Measurements from ENCODE around the gene FXYD5. TPM values are rescaled to one million over a fixed set of nuclear protein-coding genes. Genes with fewer than 3 reads are reported as not detected.
A peak's percentile ranks its signal among the peaks of the same experiment; 100 is the strongest.

The FXYD5 gene
- total RNA-seq, 1 donor from 2014 or later, result 144 TPM

GRCh38 chr19:35156673-35157014 lies 2.1 kb downstream of the FXYD5 start:
- TF ChIP-seq POLR2AphosphoS5 (IDR thresholded peaks at IDR 0.05; ENCODE audit: insufficient read depth in 1 of 2, low read depth in 1 of 2) (no peak), CTCF (IDR thresholded peaks at IDR 0.05) (no peak), POLR2A (IDR thresholded peaks at IDR 0.05) (no peak)
- Histone ChIP-seq H3K27me3 (no peaks in the 10 kb centered on the region), H3K9me3 (no peaks in the 10 kb centered on the region), H3K36me3 (peaks cover 0 to 38% of the 10 kb centered on the region in 2 donors), H3K4me3 (no peak overlapping the region), H3K4me1 (peaks cover 37% of the 10 kb centered on the region), H3K27ac (peak overlapping the region; percentile 90)
- intact Hi-C loops (cut with DNase I), result no loop called here
- no peak for DNase-seq (ENCODE audit: extremely low spot score in 2 of 2)

- intact Hi-C loops (cut with DNase I), result no loop called here
Observed at GRCh38 chr19:35157431-35157830, 2.9 kb downstream of the FXYD5 start.

GRCh38 chr19:35159606-35160005 lies 5.1 kb downstream of the FXYD5 start:
- no peak for TF ChIP-seq CTCF (IDR thresholded peaks at IDR 0.05)
- TF ChIP-seq POLR2A (IDR thresholded peaks at IDR 0.05), result no peak
- no peak for TF ChIP-seq POLR2AphosphoS5 (IDR thresholded peaks at IDR 0.05; ENCODE audit: insufficient read depth in 1 of 2, low read depth in 1 of 2)
- DNase-seq (ENCODE audit: extremely low spot score in 2 of 2), result no peak
- Histone ChIP-seq H3K4me1 (peaks cover 24% of the 10 kb centered on the region), H3K9me3 (no peaks in the 10 kb centered on the region), H3K27ac (no peak overlapping the region), H3K27me3 (no peaks in the 10 kb centered on the region), H3K4me3 (no peak overlapping the region), H3K36me3 (peaks cover 0 to 67% of the 10 kb centered on the region in 2 donors)
- intact Hi-C loops (cut with DNase I), result no loop called here

More at GRCh38 chr19:35157431-35157830, 2.9 kb downstream of the FXYD5 start:
- Histone ChIP-seq H3K27me3 (no peaks in the 10 kb centered on the region), H3K27ac (no peak overlapping the region), H3K4me1 (peaks cover 37% of the 10 kb centered on the region), H3K4me3 (no peak overlapping the region), H3K36me3 (peaks cover 0 to 46% of the 10 kb centered on the region in 2 donors), H3K9me3 (no peaks in the 10 kb centered on the region)
- DNase-seq (ENCODE audit: extremely low spot score in 2 of 2), result no peak
- no peak for TF ChIP-seq POLR2AphosphoS5 (IDR thresholded peaks at IDR 0.05; ENCODE audit: insufficient read depth in 1 of 2, low read depth in 1 of 2)
- TF ChIP-seq POLR2A (IDR thresholded peaks at IDR 0.05), result no peak
- TF ChIP-seq CTCF (IDR thresholded peaks at IDR 0.05), result no peak

GRCh38 chr19:35160629-35161433 lies 6.3 kb downstream of the FXYD5 start:
- TF ChIP-seq POLR2AphosphoS5 (IDR thresholded peaks at IDR 0.05; ENCODE audit: insufficient read depth in 1 of 2, low read depth in 1 of 2), result no peak
- TF ChIP-seq CTCF (IDR thresholded peaks at IDR 0.05), result no peak
- no peak for TF ChIP-seq POLR2A (IDR thresholded peaks at IDR 0.05)
- no peak for DNase-seq (ENCODE audit: extremely low spot score in 2 of 2)

GRCh38 chr19:35161434-35161743 lies 6.9 kb downstream of the FXYD5 start:
- Histone ChIP-seq H3K4me3 (no peak overlapping the region), H3K27ac (no peak overlapping the region), H3K4me1 (peaks cover 6% of the 10 kb centered on the region), H3K27me3 (no peaks in the 10 kb centered on the region), H3K9me3 (peaks cover 7% of the 10 kb centered on the region), H3K36me3 (peaks cover 0 to 85% of the 10 kb centered on the region in 2 donors)
- no peak for DNase-seq (ENCODE audit: extremely low spot score in 2 of 2)
- intact Hi-C loops (cut with DNase I), result no loop called here
- TF ChIP-seq POLR2AphosphoS5 (IDR thresholded peaks at IDR 0.05; ENCODE audit: insufficient read depth in 1 of 2, low read depth in 1 of 2) (no peak), POLR2A (IDR thresholded peaks at IDR 0.05) (no peak), CTCF (IDR thresholded peaks at IDR 0.05) (no peak)

More at GRCh38 chr19:35160629-35161433, 6.3 kb downstream of the FXYD5 start:
- Histone ChIP-seq H3K9me3 (peaks cover 2% of the 10 kb centered on the region), H3K4me3 (no peak overlapping the region), H3K36me3 (peaks cover 0 to 79% of the 10 kb centered on the region in 2 donors), H3K27ac (no peak overlapping the region), H3K4me1 (peaks cover 11% of the 10 kb centered on the region), H3K27me3 (no peaks in the 10 kb centered on the region)
- intact Hi-C loops (cut with DNase I), result no loop called here
